Smooth muscle cell (in vitro differentiated cells): ENCODE measurements around the gene SIPA1L3. TPM values are rescaled to one million over a fixed set of nuclear protein-coding genes. Genes with fewer than 3 reads are reported as not detected.

Experiments
- DNase-seq: peaks from one replicate; lab custom pipeline; 2025; ENCODE audit not compliant: unreplicated experiment; lab: John Stamatoyannopoulos, UW
- H2AFZ ChIP-seq: fragments of 200-600 bp; sonication (generic); 2 replicates; pipeline ENCODE4 v1.6.0; 2016; ENCODE audit warnings: antibody characterized with exemption, low read depth, mild to moderate bottlenecking
- H3F3A ChIP-seq: fragments of 200-600 bp; sonication (generic); 2 replicates; pipeline ENCODE4 v1.6.0; 2017; ENCODE audit warnings: antibody characterized with exemption, low read depth
- H3K27ac ChIP-seq: fragments of 200-600 bp; sonication (generic); 2 replicates; pipeline ENCODE4 v1.5.1; 2016; ENCODE audit warnings: low read depth, mild to moderate bottlenecking
- H3K27me3 ChIP-seq: fragments of 200-600 bp; sonication (generic); 2 replicates; pipeline ENCODE4 v1.6.1; 2016; ENCODE audit warnings: low read depth, mild to moderate bottlenecking
- H3K36me3 ChIP-seq: fragments of 200-600 bp; sonication (generic); 2 replicates; pipeline ENCODE4 v1.5.1; 2016; ENCODE audit warnings: low read depth
- H3K4me1 ChIP-seq: fragments of 200-600 bp; sonication (generic); 2 replicates; pipeline ENCODE4 v1.5.1; 2016; ENCODE audit warnings: low read depth
- H3K4me2 ChIP-seq: fragments of 200-600 bp; sonication (generic); 2 replicates; pipeline ENCODE4 v1.6.0; 2016; ENCODE audit warnings: mild to moderate bottlenecking
- H3K4me3 ChIP-seq: fragments of 200-600 bp; sonication (generic); 2 replicates; pipeline ENCODE4 v1.5.1; 2016; ENCODE audit warnings: mild to moderate bottlenecking
- H3K79me2 ChIP-seq: fragments of 200-600 bp; sonication (generic); 2 replicates; pipeline ENCODE4 v1.6.0; 2016; ENCODE audit warnings: low read depth, mild to moderate bottlenecking
- H3K9ac ChIP-seq: fragments of 200-600 bp; sonication (generic); 2 replicates; pipeline ENCODE4 v1.6.0; 2016; ENCODE audit warnings: low read depth
- H3K9me3 ChIP-seq: fragments of 200-600 bp; sonication (generic); replicated peaks from 2 replicates; pipeline ENCODE4 v1.5.1; 2016; ENCODE audit warnings: low read depth
- H4K20me1 ChIP-seq: fragments of 200-600 bp; sonication (generic); 2 replicates; pipeline ENCODE4 v1.6.0; 2016; ENCODE audit warnings: low read depth
- CTCF ChIP-seq: fragments of 200-600 bp; sonication (generic); IDR thresholded peaks from 2 replicates; pipeline ENCODE4 v1.5.1; 2017; ENCODE audit warnings: borderline replicate concordance, mild to moderate bottlenecking, antibody characterized with exemption; ENCODE audit not compliant: insufficient read depth, poor library complexity, severe bottlenecking
- WGBS: methylation state at CpG from one replicate; pipeline ENCODE4 v1.1.7; 2016; ENCODE audit warnings: low lambda C conversion rate; 5-methylcytosine and 5-hydroxymethylcytosine counted together
- polyA plus RNA-seq: library from polyadenylated mRNA; unstranded; fragments of >200 nt; fragmentation: Nextera tagmentation; extraction: Ambion mirVana; gene quantifications from 2 replicates; pipeline ENCODE4 v1.2.1, GENCODE V29; 2016
- total RNA-seq: library from RNA; depleted of rRNA; stranded (reverse); fragments of >200 nt; gene quantifications from 2 replicates; pipeline ENCODE4 v1.2.3, GENCODE V29; 2014

SIPA1L3 gene
- total and polyA plus RNA-seq, 2 experiments from 2014 or later: 6.5 to 7.6 TPM

- no peak overlapping the region for H3K9ac ChIP-seq
- no peaks in the 10 kb centered on the region for H3K27me3 ChIP-seq
- H3K27ac ChIP-seq: peak overlapping the region; percentile 35
- H3K4me1 ChIP-seq: peaks cover 9% of the 10 kb centered on the region
- H3K79me2 ChIP-seq: no peaks in the 10 kb centered on the region
- WGBS: 78% methylated on average over 12 of the region's 12 CpGs
- no peak overlapping the region for H2AFZ ChIP-seq
- H3K36me3 ChIP-seq: no peaks in the 10 kb centered on the region
- no peaks in the 10 kb centered on the region for H3F3A ChIP-seq
- H4K20me1 ChIP-seq: peaks cover 7% of the 10 kb centered on the region
- no peak for DNase-seq
- H3K4me2 ChIP-seq: no peak overlapping the region
- no peak for TF ChIP-seq CTCF
- no peaks in the 10 kb centered on the region for H3K9me3 ChIP-seq
- no peak overlapping the region for H3K4me3 ChIP-seq
These were observed 116.9 kb downstream of the SIPA1L3 start for GRCh38 chr19:38023671-38024541.

- Histone ChIP-seq H3K4me2 (no peak overlapping the region), H2AFZ (no peak overlapping the region), H3K9me3 (no peaks in the 10 kb centered on the region), H3K36me3 (no peaks in the 10 kb centered on the region), H3K4me1 (peaks cover 6% of the 10 kb centered on the region), H3K9ac (no peak overlapping the region), H3K27me3 (no peaks in the 10 kb centered on the region), H4K20me1 (peaks cover 4% of the 10 kb centered on the region), H3K79me2 (no peaks in the 10 kb centered on the region), H3K4me3 (no peak overlapping the region), H3F3A (no peaks in the 10 kb centered on the region), H3K27ac (no peak overlapping the region)
- DNase-seq: no peak
- no peak for TF ChIP-seq CTCF
- 85% methylated on average over 22 of the region's 22 CpGs for whole genome bisulfite sequencing
These were observed 118.2 kb downstream of the SIPA1L3 start for GRCh38 chr19:38024992-38025908.

- Histone ChIP-seq H3K4me3 (no peak overlapping the region), H3K27ac (no peak overlapping the region), H3K79me2 (no peaks in the 10 kb centered on the region), H3K9me3 (no peaks in the 10 kb centered on the region), H3K36me3 (no peaks in the 10 kb centered on the region), H3K27me3 (no peaks in the 10 kb centered on the region), H3F3A (no peaks in the 10 kb centered on the region), H3K4me2 (no peak overlapping the region), H3K9ac (no peak overlapping the region), H4K20me1 (peaks cover 4% of the 10 kb centered on the region), H3K4me1 (peaks cover 6% of the 10 kb centered on the region), H2AFZ (no peak overlapping the region)
- DNase-seq: no peak
- TF ChIP-seq CTCF: no peak
- WGBS: 89% methylated on average over 2 of the region's 2 CpGs
These were observed 118.9 kb downstream of the SIPA1L3 start for GRCh38 chr19:38025909-38026307.
